GM21515 (cell line): ENCODE data around the gene FCRL5.
"Not testable (repeated sequence)": the region's sequence is repeated elsewhere in the genome, so short reads cannot be mapped to it uniquely, and the experiment has no call there.

Experiments
- ATAC-seq: cut with Tn5 transposase; IDR thresholded peaks from one replicate; pipeline ENCODE4 v1.9.1; 2021; ENCODE audit not compliant: unreplicated experiment

The FCRL5 gene

DNA sequence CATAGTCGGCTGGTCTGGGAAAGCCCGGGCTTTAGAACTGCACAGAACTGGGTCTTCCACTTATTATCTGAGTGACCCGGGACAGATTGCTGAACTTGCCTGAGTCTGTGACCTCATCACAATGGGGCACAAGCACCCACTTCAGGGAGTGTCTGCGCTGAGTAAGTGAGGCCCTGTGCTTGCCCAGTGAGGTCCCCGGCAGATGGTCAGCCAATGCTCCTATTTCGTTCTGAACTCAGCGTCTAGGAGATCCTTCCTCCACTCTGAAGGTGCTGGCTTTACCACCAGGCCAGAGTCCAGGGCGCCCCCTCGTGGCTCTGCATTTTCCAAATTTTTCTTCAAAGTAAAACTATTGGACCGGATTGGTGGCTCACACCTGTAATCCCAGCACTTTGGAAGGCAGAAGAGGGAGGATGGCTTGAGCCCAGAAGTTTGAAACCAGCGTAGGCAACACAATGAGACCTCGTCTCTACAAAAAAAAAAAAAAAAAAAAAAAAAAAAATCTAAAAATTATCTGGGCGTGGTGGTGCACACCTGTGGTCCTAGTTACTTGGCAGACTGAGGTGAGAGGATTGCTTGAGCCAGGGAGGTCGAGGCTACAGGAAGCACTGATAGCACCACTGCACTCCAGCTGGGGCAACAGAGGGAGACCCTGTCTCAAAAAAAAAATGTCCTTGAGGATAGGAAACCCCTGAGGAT, 61.7 kb downstream of the FCRL5 start:
- ATAC-seq, result no peak

DNA sequence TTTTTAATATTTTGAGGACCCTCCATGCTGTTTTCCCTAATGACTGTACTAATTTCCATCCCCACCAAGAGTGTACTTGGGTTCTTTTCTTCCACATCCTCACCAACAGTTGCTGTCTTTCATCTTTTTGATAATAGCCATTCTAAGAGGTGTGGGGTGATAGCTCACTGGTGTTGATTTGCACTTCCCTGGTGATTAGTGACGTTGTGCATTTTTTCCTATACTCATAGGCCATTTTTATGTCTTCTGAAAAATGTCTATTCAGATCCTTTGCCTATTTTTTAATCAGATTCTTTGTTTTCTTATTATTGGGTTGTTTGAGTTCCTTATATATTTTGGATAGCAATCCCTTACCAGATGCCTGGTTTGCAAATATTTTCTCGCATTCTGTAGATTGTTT, 64.2 kb downstream of the FCRL5 start:
- no peak for ATAC-seq

DNA sequence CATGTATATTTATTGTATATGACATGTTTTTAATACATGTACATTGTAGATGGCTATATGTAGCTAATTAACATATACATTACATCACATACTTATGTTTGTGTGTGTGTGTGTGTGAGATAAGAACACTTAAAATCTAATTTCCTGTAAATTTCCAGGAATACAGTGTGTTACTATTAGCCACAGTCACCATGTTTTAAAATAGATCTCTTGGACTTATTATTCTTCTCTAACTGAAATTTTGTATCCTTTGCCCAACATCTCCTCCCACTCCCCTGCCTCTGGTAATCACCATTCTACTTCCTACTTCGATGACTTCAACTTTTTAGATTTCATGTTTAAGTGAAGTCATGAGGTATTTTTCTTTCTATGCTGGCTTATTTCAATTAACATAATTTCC, 64.8 kb downstream of the FCRL5 start:
- no peak for ATAC-seq

DNA sequence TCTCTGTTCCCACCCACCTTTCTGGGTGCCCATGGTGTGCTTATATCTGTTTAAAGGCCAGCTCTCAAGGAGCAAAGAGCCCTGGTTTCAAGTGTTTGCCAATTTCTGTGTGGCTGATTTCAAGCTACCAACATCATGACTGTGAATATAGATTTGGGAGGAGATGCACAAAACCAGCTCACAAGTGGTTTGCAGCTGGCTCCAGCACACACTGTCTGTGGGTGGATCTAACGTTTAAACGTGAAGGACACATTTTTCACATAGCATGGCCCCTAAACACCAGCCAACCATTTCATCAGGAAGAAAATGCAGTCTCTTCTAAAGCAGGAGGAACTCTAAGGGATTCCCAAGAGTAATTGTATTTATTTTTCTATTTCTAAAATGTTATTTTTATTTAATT, 65.2 kb downstream of the FCRL5 start:
- ATAC-seq, result no peak

DNA sequence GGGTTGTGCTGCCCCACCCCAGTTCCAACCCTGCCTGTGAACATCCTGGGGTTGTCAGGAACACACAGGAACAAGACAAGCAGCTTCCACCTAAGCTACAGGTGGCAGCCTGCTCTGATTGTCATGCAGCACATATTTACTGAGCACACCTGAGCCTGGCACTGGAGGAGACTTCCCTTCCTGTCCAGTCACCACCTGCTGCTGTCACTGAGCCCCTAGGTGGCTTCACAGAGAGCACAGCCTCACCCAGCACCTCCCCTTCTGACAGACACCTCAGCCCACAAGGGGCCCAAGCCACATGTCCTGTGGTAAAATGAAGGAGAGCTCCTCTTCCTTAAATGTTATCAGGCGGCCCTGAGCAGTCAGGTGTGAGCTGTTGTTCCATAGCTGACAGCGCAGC, 65.9 kb downstream of the FCRL5 start:
- not testable (repeated sequence) for ATAC-seq

DNA sequence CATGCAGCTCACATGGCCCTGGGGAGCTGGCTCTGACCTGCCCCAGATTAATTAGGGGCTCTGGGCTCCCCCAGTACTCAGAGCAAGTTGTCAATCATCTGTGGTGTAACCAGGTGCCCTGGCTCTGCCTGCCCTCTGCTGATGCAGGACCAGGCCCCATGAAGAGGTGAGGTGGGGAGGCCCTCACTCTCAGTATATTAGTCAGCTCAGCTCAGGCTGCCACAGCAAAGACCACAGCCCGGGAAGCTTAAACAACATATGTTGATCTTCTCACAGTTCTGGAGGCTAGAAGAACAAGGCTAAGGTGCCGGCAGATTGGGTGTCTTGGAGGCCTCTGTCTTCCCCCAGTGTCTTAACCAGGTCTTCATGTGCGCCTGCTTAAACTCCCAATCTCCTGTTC, 66.5 kb downstream of the FCRL5 start:
- no peak for ATAC-seq

DNA sequence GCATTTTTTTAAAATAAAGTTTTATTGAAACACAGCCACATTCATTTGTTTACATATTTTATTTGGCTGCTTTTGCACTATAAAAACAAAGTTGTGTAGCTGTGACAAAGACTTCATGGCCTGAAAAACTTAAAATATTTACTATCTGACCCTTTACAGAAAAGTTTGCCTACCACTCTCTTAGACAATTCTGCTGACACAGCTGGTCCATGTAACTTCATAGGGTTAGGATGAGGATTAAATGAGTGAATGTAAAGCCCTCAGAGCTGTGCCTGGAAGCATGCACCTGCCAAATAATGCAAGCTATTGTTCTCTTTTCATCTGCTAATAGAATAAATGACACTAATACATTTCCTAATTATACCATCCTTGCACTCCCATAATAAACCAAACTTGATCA, 67.7 kb downstream of the FCRL5 start:
- no peak for ATAC-seq

DNA sequence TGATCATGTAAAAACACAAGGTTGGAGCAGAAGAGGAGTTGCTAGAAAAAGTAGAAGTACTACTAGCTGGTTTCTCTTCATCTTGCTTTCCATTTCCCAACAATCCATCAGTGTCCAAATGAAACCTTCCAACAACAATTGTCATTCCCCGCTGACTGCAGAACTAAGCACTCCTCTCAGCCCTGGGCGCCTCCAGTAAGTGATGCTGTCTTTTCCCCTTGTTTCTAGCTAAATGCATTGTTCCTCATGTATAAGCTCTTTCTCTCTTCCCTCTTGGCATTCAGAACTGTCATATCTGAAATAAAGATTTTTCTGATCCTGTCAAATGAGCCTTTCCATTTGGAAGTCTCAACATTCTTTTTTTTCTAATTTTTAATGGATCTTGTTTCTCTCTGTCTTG, 68.7 kb downstream of the FCRL5 start:
- ATAC-seq, result no peak

DNA sequence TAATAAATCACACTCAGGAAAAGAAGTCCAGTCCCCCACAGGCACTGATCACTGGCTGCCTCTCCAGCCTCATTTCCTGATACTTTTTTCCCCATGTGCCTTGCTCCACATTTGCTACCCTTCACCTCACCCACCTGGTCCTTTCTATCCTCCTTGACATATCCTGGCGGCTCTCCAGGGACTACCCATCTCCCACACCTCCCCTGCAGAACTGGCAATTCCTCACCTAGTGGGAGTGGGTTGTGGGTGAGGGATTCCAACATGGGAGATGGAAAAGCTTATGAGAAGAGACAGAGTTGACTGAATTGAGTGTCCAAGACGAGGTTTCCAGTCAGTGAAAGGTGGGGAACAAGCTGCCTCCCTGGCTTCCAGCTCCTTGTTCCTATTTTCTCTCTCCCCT, 69.6 kb downstream of the FCRL5 start:
- ATAC-seq, result no peak

DNA sequence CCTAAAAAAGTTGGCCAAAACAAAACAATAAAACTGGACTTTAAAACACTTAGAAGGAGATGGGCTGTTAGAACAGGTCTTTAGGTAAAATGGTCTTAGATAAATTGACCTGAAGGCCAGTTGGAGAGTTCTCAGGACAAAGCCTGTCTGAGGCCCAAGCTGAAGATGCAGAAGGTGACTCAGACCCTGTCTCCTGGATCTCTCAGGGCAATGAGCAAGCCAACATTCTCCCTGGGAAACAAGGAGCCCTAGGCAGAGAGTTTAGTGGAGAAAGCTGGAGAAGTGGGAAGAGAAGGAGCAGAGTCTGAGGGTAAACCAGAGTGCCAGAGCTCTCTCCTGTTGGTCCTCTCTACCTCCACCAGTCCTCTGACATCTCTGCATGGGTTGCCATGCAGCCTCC, 70.1 kb downstream of the FCRL5 start:
- ATAC-seq, result no peak

DNA sequence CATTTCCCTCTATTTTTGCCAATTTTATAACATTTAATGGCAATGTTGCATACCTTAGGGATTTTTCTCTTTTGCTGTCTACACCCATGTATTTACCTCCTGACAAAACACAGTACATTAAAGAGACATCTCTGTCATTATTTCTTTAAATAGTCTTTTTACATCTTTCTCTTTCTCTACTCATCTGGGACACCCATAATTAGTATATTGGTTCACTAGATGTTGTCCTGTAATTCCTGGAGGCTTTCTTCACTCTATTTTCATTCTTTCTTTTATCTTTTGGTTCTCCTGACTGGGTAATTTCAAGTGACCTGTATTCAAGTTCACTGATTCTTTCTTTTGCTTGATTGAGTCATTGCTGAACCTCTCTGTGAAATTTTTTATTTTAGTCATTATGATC, 74.3 kb downstream of the FCRL5 start:
- ATAC-seq, result no peak

DNA sequence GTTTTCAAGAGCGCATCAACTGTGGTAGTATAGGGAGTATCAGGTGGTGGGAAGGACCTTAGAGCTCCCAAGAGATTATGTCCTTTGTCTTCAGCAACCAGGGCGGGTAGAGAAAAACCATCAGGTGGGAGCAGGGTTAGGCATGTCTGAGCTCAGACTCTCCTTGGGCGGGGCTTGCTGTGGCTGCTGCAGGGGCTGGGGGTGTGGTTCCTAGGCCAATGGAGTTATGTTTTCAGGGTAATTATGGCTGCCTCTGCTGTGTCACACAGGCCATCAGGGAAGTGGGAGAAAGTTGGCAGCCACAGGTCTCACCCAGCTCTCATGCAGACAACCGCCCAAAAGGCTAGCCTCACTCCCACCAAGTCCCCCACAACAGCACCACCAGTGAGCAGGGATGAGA, 74.9 kb downstream of the FCRL5 start:
- no peak for ATAC-seq

DNA sequence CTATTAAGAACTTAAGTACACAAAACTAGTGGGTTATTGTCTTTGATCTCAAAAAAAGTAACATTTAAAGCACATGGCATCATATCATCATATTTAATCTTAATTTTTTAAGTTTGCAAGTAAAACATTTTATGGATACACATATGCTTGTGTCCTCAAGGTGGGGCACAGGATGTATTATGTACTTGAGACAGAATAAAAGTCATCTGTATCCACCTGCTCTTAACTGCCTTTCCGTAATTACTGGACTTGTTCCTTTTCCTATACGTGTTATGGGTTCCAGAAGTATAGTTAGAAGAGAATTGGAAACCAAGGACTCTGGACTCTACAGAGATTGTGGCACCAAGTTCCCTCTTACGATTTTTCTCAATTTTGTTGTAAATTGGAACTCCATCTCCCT, 79.4 kb downstream of the FCRL5 start:
- no peak for ATAC-seq

DNA sequence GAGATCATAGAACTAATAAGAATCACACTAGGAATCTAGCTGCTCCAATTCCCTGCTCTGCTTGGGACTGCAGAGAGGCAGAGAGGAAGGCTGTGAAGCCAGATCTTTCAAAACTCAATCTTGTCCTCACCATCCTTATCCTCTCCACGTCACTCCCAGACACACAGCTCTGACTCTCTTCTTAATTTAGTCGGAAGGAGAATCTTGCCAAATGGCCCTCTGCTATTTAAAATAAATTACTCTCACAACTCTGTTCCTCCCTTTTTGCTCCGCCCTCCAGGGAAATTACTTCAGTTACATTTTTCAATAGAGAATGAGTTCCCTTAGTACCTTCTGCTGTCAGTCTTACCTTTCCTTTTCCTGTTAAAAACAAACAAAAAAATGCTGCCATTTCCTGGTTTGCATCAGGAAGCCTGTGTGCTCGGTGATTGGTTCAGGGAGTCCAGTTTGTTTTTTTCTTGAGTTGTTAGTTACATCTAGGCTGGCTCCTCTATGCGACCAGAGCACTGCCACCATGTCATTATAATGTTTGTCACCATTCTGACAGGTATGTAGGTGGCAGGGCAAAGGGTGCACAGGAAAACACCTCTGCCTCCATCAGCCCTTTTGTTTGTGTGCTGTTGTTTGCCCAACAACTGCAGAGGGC, 80.1 kb downstream of the FCRL5 start:
- ATAC-seq, result no peak

DNA sequence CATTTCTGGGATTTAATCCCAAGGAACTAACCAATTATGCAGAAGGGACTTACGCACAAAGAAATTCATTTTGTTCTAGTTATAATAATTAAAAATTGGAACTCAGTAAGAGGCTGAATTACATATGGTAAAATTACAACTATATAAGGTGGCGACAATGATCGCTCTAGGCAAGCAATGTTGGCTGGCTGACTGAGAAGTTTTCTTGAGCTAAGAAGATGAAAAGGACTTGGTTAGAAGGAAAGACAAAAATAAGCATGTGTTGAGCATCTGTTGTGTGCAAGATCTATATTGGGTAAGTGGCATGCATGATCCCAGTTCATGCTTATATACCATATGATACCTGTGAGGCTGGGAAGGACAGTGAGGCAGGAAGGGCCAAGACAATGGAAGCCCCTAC, 80.8 kb downstream of the FCRL5 start:
- no peak for ATAC-seq

DNA sequence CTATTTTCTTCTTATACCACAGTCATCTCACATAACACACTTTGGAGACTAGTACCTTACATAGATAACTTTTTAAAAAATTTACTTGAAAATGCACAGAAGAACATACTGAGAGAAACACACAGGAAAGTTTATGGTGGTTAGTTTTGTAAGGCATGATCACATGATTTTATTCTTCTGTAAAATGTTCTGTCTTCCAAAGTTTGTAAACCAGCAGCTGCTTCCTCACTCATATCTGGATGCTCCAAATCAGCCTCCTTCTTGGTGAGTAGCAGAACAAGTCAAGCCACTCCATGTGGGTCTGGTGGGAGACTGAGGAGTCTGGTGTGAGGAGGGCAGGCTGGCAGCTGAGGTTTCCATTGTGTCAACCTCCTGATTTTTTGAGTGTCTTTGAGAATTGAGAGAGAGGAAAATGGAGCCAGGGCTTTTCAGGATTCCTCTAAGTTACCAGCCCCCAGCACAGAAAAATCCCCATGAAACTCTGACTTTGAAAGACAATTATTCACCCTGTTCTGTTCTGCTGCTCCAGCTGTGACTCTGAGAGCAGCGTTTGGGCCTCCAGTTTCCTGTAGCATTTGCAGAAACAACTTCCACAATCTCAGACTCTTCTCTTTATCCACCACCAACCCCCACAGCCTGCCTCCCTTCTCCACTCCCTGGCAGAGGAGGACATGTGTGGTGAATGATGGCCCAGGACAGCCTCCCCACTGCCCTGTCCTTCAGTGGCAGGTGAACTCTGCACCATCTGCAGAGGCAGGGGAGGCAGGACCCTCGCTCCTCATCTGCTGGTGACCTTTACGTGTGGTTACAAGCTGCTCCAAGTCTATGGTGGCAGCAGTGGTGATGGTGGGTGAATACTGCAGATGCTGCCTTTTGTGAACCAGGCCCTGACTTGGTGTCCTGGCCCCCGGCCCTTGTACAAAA, 82.3 kb downstream of the FCRL5 start:
- ATAC-seq, result no peak

DNA sequence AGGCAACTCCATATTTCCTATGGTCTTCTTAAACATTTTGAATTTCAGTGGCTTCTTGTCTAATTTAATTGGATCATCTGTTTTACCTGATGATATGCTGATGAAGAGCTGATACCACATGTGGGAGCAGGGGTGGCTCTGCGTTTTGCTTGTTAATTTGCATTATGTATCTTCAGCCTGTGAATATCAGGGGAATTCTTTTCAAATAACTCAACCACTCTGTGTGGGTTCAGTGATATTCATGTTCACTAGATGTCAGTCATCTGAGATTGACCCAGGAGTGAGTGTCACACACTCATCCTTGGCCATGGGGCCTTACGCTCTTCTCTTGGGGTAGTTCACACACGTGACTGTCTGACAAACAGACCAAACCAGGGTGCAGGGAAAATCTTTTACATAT, 83.0 kb downstream of the FCRL5 start:
- no peak for ATAC-seq

DNA sequence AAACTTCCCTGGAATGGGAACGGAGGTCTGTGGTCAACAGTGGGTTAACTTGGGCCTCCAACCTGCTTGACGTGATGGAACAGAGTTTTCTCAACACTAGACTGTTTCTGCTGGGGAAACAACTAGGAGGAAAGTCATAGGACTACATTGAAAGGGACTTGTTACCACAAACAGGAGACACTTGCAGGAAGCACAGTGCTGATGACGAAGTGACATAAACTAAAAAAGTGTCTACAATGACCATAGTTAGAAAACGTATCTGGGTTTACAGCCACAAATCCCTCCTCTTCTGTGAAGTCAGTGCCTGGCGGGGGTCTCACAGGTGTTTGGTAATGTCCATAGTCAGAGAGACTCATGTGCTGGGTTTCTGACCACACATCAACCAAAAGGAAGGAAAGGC, 86.3 kb downstream of the FCRL5 start:
- no peak for ATAC-seq
